NT2/D1 (cell line): ENCODE data around the gene RTN4.

ENCODE experiments used
- SUZ12 ChIP-seq: IDR thresholded peaks from 2 replicates; pipeline ENCODE4 v1.6.1; 2011; ENCODE audit not compliant: insufficient read length, insufficient read depth; ENCODE audit errors: extremely low read depth
- YY1 ChIP-seq: IDR thresholded peaks from 2 replicates; pipeline ENCODE4 v1.6.1; 2011; ENCODE audit not compliant: insufficient read length, insufficient read depth
- ZNF274 ChIP-seq: IDR thresholded peaks from 2 replicates; pipeline ENCODE4 v1.6.1; 2011; ENCODE audit warnings: mild to moderate bottlenecking, low read depth, low read length

- TF ChIP-seq ZNF274 (no peak), SUZ12 (no peak), YY1 (no peak)
These were observed 74.4 kb downstream of the RTN4 start for GRCh38 chr2:54975598-54976492.
